ENCODE data around the gene MRNIP.
"Not testable (repeated sequence)": the region's sequence is repeated elsewhere in the genome, so short reads cannot be mapped to it uniquely, and the experiment has no call there.

The MRNIP gene

GRCh38 chr5:179887095-179887494 is 28.5 kb upstream of the MRNIP start:
- no peak for DNase-seq

DNA sequence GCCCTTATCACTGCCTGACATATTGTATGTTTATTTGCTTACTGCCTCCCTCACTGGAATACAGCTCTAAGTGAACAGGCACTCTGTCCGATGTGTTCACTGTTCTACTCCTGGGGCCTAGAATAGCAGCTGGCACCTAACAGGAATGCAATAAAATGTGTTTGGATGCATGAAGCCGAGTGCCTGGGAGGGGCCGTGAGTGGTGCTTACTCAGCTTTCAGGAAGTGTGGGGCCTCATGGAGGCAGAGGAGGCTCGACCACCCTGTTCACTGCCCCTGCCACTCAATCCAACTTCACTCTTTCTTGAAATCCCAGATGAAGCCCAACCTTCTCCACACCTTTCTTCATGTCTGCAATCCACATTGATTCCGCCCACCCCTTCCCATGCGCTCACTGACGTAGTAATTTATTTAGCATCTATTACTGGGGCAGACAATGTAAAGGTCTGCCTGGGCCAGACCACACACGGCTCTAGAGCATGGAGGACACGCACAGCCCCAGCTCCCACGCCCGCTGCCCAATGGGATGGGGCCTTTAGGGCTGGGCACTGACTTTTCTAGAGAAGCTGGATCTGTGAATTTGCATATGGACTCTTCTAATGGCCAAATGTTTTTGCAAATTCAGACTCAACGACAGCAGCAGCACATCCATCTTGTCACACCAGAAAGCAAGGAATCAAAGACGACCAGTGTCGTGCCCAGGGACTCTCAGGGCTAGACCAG is 27.7 kb upstream of the MRNIP start:
- DNase-seq, result no peak

DNA sequence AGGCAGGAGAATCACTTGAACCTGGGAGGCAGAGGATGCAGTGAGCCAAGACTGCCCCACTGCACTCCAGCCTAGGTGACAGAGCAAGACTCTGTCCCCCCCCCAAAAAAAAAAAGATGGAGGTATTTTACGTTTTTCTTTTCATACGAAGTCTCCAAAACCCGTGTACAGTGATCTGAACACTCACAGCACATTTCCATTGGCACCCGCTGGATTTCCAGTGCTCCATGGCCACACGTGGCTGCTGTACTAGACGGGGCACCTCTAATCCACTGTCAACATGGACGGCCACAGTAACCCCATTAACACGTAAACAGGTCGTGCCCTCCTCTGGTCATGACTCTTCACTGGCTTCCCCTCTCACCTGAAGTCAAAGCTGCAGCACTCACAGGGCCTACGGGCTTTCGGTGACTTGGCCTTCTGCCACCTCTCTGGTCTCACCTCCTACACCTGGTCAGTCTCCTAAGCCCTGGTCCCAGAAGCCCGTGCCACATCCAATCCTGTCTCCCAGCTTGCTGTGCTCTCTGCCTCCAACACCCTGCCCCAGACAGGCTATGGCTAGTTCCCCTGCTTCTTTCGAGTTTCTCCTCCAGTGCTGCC is 27.0 kb upstream of the MRNIP start:
- no peak for DNase-seq

DNA sequence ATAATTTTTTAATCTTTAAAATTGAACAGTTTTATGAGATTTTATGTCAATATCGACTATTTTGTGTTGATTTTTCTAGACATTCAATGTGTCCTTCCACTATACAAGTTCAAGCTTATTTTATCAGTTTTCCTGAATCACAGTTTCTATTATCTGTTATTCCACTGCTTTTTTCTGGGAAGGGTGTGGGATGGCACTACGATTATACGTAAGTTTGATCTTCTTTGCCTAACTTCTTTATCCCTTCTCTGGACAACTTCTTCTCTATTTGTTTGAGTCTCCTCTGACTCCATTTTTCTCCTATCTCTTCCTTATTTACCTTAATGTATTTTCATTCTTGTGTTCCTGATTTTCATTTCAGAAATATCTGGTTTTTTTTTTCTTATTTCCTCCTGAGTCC is 24.5 kb upstream of the MRNIP start:
- DNase-seq, result no peak

DNA sequence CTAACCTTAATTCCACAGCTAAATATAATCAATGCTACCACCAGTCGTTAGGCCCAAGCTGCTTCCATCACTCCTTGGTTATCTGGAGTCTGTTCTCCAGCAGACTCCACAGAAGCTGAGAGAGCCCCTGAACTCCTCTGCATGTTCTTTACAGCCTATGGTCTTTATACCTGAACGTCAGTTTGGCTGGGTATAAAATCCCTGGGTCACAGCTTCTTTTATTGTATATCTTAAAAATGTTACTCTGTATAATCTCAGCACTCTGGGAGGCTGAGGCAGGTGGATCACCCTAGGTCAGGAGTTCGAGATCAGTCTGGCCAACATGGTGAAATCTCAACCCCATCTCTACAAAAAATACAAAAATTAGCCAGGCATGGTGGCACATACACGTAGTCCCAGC is 23.7 kb upstream of the MRNIP start:
- DNase-seq, result no peak

DNA sequence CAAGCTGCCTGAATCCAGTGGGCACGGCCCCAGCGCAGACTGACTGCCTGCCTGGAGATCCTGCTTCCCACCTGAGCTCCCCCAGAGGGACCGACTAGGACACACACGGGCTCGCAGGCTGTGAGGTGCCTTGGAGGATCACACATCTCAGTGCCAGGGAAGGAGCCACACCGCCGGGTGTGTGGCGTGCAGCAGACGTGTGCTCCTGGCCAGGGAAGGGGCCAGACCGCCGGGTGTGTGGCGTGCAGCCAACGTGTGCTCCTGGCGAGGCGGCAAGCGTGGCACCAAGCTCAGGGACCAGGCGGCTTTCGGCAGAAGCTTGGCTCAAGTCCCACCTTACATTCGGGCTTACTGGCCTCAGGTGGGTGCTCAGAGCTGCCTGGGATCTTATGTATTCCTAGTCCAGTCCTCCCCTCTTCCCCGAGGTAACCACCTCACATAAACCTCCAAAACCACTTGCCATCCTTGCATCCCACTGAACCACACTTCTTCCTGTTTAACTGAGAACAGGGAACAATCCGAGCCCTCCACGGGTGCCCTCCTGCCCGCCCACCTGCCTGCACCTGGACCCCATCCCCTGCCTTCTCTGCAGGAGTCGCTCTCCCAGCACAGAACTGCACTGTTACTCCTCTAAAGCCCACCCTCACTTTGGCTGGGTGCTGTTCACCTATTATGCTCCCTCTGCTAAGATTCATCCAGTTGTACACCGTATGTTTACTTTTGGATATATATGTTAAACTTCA is 22.4 kb upstream of the MRNIP start:
- DNase-seq, result no peak

DNA sequence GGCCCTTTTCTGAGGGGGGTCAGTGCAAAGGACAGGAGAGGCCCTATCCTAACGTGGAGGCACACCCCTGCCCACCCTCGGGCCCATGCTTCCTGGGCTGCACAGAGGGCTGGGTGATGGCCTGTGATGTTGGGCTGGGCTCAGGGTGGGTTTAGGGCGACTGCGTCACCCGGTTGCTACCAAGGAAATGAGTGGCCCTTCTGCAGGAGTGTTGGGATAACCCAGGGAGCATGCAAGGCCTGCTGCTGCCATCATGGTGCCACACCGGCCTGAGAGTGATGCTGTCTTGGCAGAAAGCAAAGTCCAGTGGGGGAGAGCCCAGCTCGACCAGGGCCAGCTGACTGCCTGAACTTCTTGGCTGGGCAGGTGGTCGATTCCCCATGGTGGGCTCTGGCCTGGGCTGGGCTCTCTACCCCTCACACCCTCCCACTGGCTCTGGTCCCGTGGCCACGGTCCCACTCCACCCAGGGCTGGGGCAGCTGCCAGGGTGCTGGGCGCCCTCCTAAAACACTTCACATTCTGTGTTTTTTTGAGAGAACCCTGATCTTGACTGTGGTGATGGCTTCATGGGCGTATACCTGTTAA is 21.5 kb upstream of the MRNIP start:
- no peak for DNase-seq

GRCh38 chr5:179879690-179880010 is 21.0 kb upstream of the MRNIP start:
- DNase-seq, result no peak

DNA sequence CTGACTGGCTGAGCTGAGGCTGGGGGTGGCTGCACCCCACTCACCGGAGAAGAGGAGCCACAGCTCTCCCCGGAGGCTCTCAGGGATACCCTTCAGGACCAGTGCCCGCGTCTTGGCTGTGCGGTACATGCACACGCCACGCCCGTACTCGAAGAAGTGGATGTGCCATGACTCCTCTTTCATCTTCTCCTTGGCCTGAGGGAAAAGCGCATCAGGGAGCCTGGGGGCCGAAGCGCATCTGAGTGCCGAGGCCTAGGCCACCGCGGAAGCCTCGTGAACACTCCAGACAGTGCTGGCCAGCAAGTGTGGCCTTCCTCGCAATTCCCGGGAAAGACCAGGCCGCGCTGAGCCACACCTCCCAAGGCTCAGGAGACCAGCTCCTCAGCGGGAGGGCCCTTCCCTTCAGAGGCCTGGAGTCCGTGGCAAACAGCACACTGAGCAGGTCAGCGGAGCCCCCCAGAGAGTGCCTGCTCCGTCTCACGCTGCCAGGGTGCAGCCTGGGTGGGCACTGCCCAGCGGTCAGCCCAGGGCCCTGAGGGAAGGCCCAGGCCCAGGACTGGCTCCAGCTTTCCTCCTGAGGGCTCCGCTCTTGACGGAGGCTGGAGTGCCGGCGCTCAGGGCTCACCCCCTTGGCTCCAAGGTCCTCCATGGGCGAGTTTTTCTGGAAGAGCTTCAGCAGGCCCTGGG is 20.5 kb upstream of the MRNIP start:
- DNase-seq, result no peak

GRCh38 chr5:179878222-179879002 is 19.8 kb upstream of the MRNIP start:
- DNase-seq, result no peak

- peak; percentile 28 for DNase-seq
These were observed 18.0 kb upstream of the MRNIP start for GRCh38 chr5:179876610-179876952.

DNA sequence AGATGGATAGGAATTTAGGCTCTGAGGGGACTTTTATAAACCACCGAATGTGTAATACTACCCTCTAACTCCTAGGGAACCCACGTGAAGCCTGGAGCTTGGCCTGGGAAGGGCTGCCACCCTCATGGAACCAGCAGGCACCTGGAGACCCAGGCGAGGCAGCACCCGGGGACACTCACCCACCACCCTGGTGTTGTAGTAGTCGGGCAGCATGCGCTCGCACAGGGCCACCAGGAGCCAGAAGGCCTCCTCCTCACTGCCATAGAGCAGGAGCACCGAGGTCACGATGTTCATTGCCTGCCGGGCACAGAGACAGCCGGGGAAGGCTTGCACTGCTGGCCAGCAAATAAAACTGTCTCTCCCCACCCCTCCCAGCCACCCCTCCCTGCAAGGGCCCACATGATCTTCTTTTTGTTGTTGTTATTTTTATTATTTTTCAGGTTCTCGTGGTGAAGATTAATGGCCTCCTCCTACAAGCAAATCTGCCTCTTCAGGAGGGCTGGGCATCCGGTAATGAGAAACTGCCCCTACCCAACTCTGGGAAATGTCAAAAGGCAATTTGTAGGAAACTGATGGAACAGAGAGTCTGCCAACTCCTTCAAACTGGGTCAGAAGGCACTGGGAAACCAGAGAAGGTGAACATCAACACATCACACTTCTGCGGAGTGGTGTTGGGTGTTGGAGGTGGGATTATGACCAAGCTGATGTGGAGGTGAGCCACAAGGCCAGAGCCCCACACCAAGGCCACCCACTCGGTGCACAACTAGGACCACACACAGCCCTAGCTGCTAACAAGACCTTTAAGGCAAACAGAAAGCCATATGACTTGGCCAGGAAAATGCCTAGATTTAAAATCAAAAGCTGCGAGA is 17.4 kb upstream of the MRNIP start:
- DNase-seq, result no peak

GRCh38 chr5:179874536-179875292 is 16.1 kb upstream of the MRNIP start:
- DNase-seq, result no peak

- no peak for DNase-seq
These were observed 15.5 kb upstream of the MRNIP start for GRCh38 chr5:179874136-179874535.

GRCh38 chr5:179873588-179874110 is 15.0 kb upstream of the MRNIP start:
- DNase-seq, result no peak

GRCh38 chr5:179872828-179873575 is 14.4 kb upstream of the MRNIP start:
- DNase-seq, result no peak

GRCh38 chr5:179872055-179872827 is 13.6 kb upstream of the MRNIP start:
- DNase-seq, result no peak

DNA sequence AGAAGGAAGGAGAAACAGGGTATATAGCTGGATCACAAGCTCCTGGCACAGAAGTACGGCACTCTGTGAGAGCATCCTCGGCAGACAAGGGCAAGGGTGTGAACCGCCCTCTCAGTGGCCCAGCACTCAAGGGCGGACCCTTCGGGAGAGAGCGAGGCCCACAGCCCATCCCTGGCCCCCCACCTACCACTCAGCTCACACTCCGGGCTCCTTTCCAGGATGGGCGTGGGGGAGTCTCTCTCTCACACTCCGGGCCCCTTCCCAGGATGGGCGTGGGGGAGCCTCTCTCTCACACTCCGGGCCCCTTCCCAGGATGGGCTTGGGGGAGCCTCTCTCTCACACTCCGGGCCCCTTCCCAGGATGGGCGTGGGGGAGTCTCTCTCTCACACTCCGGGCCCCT is 12.9 kb upstream of the MRNIP start:
- not testable (repeated sequence) for DNase-seq

- DNase-seq, result no peak
These were observed 12.3 kb upstream of the MRNIP start for GRCh38 chr5:179870952-179871351.
